SU-DHL-6 (cell line): ENCODE data around the gene VPS35L.

Source experiments
- H2AFZ ChIP-seq: fragments of 200-600 bp; sonication (generic); 2 replicates; pipeline ENCODE4 v1.6.1; 2014; ENCODE audit warnings: low read depth, mild to moderate bottlenecking, moderate library complexity, mixed read lengths, antibody characterized with exemption, low read length; ENCODE audit not compliant: severe bottlenecking
- H3F3A ChIP-seq: fragments of 200-600 bp; shearing (Covaris generic); 2 replicates; pipeline ENCODE4 v1.6.0; 2016; ENCODE audit warnings: antibody characterized with exemption, mild to moderate bottlenecking; ENCODE audit not compliant: insufficient read depth
- H3K27ac ChIP-seq: fragments of 200-600 bp; sonication (generic); 2 replicates; pipeline ENCODE4 v1.5.1; 2016; ENCODE audit warnings: low read depth, mild to moderate bottlenecking, low read length, moderate library complexity, mixed read lengths
- H3K27me3 ChIP-seq: fragments of 200-600 bp; sonication (generic), shearing (Covaris generic); 2 replicates; pipeline ENCODE4 v1.6.0; 2014; ENCODE audit warnings: mild to moderate bottlenecking, low read length
- H3K36me3 ChIP-seq: fragments of 200-600 bp; sonication (generic); 2 replicates; pipeline ENCODE4 v1.6.1; 2014; ENCODE audit warnings: mild to moderate bottlenecking, low read length, mixed read lengths
- H3K4me2 ChIP-seq: fragments of 300-600, 200-600 bp; shearing (Covaris generic), sonication (generic); 2 replicates; pipeline ENCODE4 v1.6.0; 2014; ENCODE audit warnings: low read length, low read depth, mild to moderate bottlenecking; ENCODE audit not compliant: poor library complexity, severe bottlenecking
- H3K4me3 ChIP-seq: fragments of 200-600 bp; sonication (generic); 2 replicates; pipeline ENCODE4 v1.5.1; 2014; ENCODE audit warnings: antibody characterized with exemption, low read length, mild to moderate bottlenecking, mixed read lengths; ENCODE audit not compliant: insufficient read depth, poor library complexity, severe bottlenecking
- H3K79me2 ChIP-seq: fragments of 200-600 bp; sonication (generic); 2 replicates; pipeline ENCODE4 v1.6.1; 2014; ENCODE audit warnings: mild to moderate bottlenecking, low read length, moderate library complexity; ENCODE audit not compliant: insufficient read depth
- H3K9ac ChIP-seq: fragments of 200-600 bp; sonication (generic); 2 replicates; pipeline ENCODE4 v1.7.0; 2014; ENCODE audit warnings: mild to moderate bottlenecking, low read length
- H3K9me2 ChIP-seq: fragments of 200-600 bp; sonication (generic); replicated peaks from 2 replicates; pipeline ENCODE4 v1.6.1; 2014; ENCODE audit warnings: low read length; ENCODE audit not compliant: insufficient read depth
- H3K9me3 ChIP-seq: fragments of 200-600 bp; sonication (generic); 2 replicates; pipeline ENCODE4 v1.6.1; 2014; ENCODE audit warnings: low read length, mixed read lengths; ENCODE audit not compliant: insufficient read depth
- H4K20me1 ChIP-seq: fragments of 200-600 bp; sonication (generic); 2 replicates; pipeline ENCODE4 v1.6.1; 2014; ENCODE audit warnings: low read depth, mild to moderate bottlenecking, antibody characterized with exemption, low read length, moderate library complexity, mixed read lengths
- EZH2phosphoT487 ChIP-seq: fragments of 200-600 bp; sonication (generic), shearing (Covaris generic); conservative IDR thresholded peaks from 2 replicates; pipeline ENCODE4 v1.6.1; 2018; ENCODE audit warnings: mild to moderate bottlenecking, antibody characterized with exemption, low read length, moderate library complexity, mixed read lengths
- TF ChIP-seq, protein P1 (sequence below): fragments of 200-600 bp; sonication (generic); IDR thresholded peaks from one replicate; pipeline ENCODE4 v1.5.1; 2017; ENCODE audit warnings: antibody characterized with exemption, mild to moderate bottlenecking, low read length, moderate library complexity; ENCODE audit not compliant: insufficient read depth, poor library complexity, severe bottlenecking

Gene VPS35L

DNA sequence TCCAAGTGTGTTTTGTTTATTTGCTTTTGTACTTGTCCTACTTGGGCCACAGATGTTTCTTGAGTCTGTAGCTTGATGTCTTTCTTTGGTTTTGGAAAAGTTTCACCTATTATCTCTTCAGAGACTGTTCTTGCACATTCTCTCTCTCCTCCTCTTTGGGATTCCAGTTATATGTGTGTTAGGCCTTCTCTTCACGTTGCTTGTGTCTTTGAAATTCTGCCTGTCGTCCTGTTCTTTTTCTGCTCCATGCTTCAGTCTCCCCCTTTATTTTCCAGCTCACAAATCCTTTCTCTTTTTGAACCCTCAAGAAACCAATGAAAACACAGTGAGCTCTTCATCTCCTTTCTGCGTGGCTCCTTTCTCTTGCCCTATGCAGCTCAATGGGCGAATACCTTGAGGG, 7.9 kb downstream of the VPS35L start:
- no peak overlapping the region for H2AFZ ChIP-seq
- H3K4me2 ChIP-seq = no peak overlapping the region
- no peak overlapping the region for H3K27ac ChIP-seq
- no peaks in the 10 kb centered on the region for H3K9me2 ChIP-seq
- no peaks in the 10 kb centered on the region for H3F3A ChIP-seq
- no peak overlapping the region for H3K9ac ChIP-seq
- no peaks in the 10 kb centered on the region for H3K36me3 ChIP-seq
- no peaks in the 10 kb centered on the region for H4K20me1 ChIP-seq
- H3K9me3 ChIP-seq = no peaks in the 10 kb centered on the region
- H3K79me2 ChIP-seq = no peaks in the 10 kb centered on the region
- TF ChIP-seq EZH2phosphoT487 = no peak
- TF ChIP-seq, protein P1, sequence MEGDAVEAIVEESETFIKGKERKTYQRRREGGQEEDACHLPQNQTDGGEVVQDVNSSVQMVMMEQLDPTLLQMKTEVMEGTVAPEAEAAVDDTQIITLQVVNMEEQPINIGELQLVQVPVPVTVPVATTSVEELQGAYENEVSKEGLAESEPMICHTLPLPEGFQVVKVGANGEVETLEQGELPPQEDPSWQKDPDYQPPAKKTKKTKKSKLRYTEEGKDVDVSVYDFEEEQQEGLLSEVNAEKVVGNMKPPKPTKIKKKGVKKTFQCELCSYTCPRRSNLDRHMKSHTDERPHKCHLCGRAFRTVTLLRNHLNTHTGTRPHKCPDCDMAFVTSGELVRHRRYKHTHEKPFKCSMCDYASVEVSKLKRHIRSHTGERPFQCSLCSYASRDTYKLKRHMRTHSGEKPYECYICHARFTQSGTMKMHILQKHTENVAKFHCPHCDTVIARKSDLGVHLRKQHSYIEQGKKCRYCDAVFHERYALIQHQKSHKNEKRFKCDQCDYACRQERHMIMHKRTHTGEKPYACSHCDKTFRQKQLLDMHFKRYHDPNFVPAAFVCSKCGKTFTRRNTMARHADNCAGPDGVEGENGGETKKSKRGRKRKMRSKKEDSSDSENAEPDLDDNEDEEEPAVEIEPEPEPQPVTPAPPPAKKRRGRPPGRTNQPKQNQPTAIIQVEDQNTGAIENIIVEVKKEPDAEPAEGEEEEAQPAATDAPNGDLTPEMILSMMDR = no peak
- no peak overlapping the region for H3K4me3 ChIP-seq
- no peaks in the 10 kb centered on the region for H3K27me3 ChIP-seq

DNA sequence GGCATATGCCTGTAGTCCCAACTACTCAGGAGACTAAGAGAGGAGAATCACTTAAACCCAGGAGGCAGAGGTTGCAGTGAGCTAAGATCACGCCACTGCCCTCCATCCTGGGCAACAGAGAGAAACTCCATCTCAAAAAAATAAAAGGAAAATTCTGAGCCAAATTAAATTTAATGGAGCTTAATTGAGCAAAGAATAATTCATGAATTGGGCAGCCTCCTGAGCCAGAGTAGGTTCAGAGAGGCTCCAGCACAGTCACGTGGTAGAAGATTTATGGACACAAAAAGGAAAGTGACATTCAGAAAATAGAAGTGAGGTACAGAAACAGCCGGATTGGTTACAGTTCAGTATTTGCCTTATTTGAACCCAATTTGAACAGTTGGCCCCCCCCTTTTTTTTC, 10.9 kb downstream of the VPS35L start:
- Histone ChIP-seq H3K27me3 (no peaks in the 10 kb centered on the region), H2AFZ (no peak overlapping the region), H3K27ac (no peak overlapping the region), H3K79me2 (no peaks in the 10 kb centered on the region), H3K4me3 (no peak overlapping the region), H3K36me3 (no peaks in the 10 kb centered on the region), H3K9me3 (no peaks in the 10 kb centered on the region), H3F3A (no peaks in the 10 kb centered on the region), H3K9ac (no peak overlapping the region), H4K20me1 (no peaks in the 10 kb centered on the region), H3K9me2 (no peaks in the 10 kb centered on the region), H3K4me2 (no peak overlapping the region)
- TF ChIP-seq, protein P1 = no peak
- TF ChIP-seq EZH2phosphoT487 = no peak

DNA sequence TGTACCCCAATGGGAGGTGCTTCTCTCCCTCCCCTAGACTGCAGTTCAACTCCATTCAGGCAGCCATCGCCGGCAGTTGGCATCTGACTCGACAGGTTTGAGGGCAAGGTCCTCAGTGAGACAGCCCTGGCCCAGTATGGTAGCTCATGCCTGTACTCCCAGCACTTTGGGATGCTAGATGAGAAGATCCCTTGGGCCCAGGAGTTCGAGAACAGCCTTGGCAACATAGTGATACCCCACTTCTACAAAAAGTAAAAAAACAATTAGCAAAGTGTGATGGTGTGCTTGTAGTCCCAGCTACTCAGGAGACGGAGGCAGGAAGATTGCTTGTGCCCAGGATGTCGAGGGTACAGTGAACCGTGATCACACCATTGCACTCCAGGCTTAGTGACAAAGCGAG, 12.1 kb downstream of the VPS35L start:
- no peaks in the 10 kb centered on the region for H3K27me3 ChIP-seq
- no peak overlapping the region for H2AFZ ChIP-seq
- TF ChIP-seq EZH2phosphoT487 = no peak
- TF ChIP-seq, protein P1 = no peak
- H3K27ac ChIP-seq = no peak overlapping the region
- no peaks in the 10 kb centered on the region for H3K9me2 ChIP-seq
- no peaks in the 10 kb centered on the region for H3K36me3 ChIP-seq
- no peaks in the 10 kb centered on the region for H4K20me1 ChIP-seq
- H3F3A ChIP-seq = no peaks in the 10 kb centered on the region
- H3K4me2 ChIP-seq = no peak overlapping the region
- no peak overlapping the region for H3K4me3 ChIP-seq
- H3K9me3 ChIP-seq = no peaks in the 10 kb centered on the region
- H3K9ac ChIP-seq = no peak overlapping the region
- H3K79me2 ChIP-seq = no peaks in the 10 kb centered on the region

DNA sequence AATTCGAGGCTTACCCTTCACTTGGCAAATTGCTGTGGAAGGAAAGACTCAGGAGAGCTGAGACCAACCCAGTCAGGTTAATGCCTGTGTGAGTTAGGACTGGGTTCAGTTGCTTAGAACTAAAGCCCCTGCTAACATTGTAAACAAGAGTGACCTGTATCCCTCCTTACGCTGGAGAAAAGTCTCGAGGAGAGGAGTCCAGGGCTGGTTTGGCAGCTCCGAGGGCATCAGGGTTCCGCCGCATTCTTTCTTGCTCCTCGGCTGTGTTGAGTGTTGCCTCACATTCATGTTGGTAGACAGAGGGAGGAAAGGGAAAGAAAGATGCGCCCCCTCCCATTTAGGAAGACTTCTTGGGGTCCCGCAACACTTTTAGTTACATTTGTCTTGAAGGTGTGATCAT, 18.5 kb downstream of the VPS35L start:
- no peak for TF ChIP-seq EZH2phosphoT487
- no peaks in the 10 kb centered on the region for H3K9me2 ChIP-seq
- no peaks in the 10 kb centered on the region for H3K36me3 ChIP-seq

More for the DNA sequence above, 18.5 kb downstream of the VPS35L start:
- H3K27ac ChIP-seq = no peak overlapping the region
- H3K9me3 ChIP-seq = no peaks in the 10 kb centered on the region
- no peak overlapping the region for H3K9ac ChIP-seq
- no peak overlapping the region for H2AFZ ChIP-seq
- no peaks in the 10 kb centered on the region for H4K20me1 ChIP-seq
- no peaks in the 10 kb centered on the region for H3K27me3 ChIP-seq
- H3K4me3 ChIP-seq = no peak overlapping the region
- H3F3A ChIP-seq = no peaks in the 10 kb centered on the region
- no peak overlapping the region for H3K4me2 ChIP-seq
- H3K79me2 ChIP-seq = no peaks in the 10 kb centered on the region
